HEK293 (cell line): Measurements from ENCODE around the gene PHKB.

Source experiments
- CTCF ChIP-seq: fragments of 450-650 bp; formaldehyde crosslinking; IDR thresholded peaks from 2 replicates; pipeline ENCODE4 v1.5.1; 2016; ENCODE audit warnings: missing biosample characterization, missing genetic modification characterization
- PRDM4 ChIP-seq: fragments of 450-650 bp; formaldehyde crosslinking; IDR thresholded peaks from 2 replicates; pipeline ENCODE4 v1.5.1; 2017; ENCODE audit warnings: missing biosample characterization, missing genetic modification characterization
- ZBTB26 ChIP-seq: fragments of 450-650 bp; formaldehyde crosslinking; optimal IDR thresholded peaks from 2 replicates; pipeline ENCODE3; 2016; ENCODE audit warnings: missing biosample characterization, mild to moderate bottlenecking, missing genetic modification characterization
- ZNF140 ChIP-seq: fragments of 450-650 bp; formaldehyde crosslinking; IDR thresholded peaks from 2 replicates; pipeline ENCODE4 v1.5.1; 2016; ENCODE audit warnings: missing biosample characterization, missing genetic modification characterization
- ZNF639 ChIP-seq: fragments of 450-650 bp; formaldehyde crosslinking; IDR thresholded peaks from 2 replicates; pipeline ENCODE4 v1.5.1; 2016; ENCODE audit warnings: missing biosample characterization, missing genetic modification characterization
- ZNF645 ChIP-seq: fragments of 450-650 bp; formaldehyde crosslinking; IDR thresholded peaks from 2 replicates; pipeline ENCODE4; 2016; ENCODE audit warnings: missing biosample characterization, missing genetic modification characterization
- ZNF704 ChIP-seq: fragments of 450-650 bp; formaldehyde crosslinking; IDR thresholded peaks from 2 replicates; pipeline ENCODE4 v1.5.1; 2016; ENCODE audit warnings: missing biosample characterization, missing genetic modification characterization

- no peak for TF ChIP-seq ZNF704 (tag by site-specific recombination)
- no peak for TF ChIP-seq CTCF
- TF ChIP-seq ZNF639 (tag by site-specific recombination), result no peak
- TF ChIP-seq ZBTB26 (tag by site-specific recombination), result no peak
- TF ChIP-seq ZNF645 (tag by site-specific recombination), result no peak
- TF ChIP-seq PRDM4, result no peak
- TF ChIP-seq ZNF140 (tag by site-specific recombination), result no peak
Observed at GRCh38 chr16:47732523-47733111, 271.5 kb downstream of the PHKB start.
